GM10266 (cell line): Measurements from ENCODE around the gene TAMALIN.

ENCODE experiments used
- DNase-seq: peaks from one replicate; pipeline ENCODE4 v3.0.0; 2012; ENCODE audit errors: extremely low spot score
- CTCF ChIP-seq: IDR thresholded peaks from 2 replicates; pipeline ENCODE4 v1.5.1; 2012; ENCODE audit warnings: mild to moderate bottlenecking, low read depth; ENCODE audit not compliant: control insufficient read depth, insufficient read depth; ENCODE audit errors: missing control alignments

Gene TAMALIN

DNA sequence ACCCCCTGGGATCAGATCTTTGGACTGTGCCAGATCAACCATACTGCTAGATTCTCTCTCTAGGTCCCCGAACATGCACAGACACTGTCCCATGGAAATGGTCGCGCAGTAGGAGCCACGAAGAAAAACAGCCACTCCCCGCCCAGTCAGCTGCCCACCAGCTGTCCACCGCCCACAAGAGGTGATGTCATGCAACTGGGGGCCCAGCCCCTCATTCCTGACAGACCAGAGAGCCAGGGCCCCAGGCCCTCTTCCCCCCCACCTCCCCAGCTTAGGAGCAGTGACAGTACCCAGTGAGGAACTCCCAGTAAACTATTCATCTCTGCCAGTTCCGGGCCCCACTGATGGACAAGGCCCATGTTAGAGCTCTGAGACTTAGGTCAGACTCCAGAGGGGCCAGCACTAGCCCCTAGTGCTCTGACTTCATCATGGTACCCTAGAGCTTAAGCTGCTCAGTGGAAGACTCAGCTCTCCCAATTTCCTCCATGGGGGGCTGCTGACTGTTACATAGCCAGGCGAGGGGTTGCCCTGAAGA is 3.7 kb upstream of the TAMALIN start:
- no peak for TF ChIP-seq CTCF
- DNase-seq: no peak

DNA sequence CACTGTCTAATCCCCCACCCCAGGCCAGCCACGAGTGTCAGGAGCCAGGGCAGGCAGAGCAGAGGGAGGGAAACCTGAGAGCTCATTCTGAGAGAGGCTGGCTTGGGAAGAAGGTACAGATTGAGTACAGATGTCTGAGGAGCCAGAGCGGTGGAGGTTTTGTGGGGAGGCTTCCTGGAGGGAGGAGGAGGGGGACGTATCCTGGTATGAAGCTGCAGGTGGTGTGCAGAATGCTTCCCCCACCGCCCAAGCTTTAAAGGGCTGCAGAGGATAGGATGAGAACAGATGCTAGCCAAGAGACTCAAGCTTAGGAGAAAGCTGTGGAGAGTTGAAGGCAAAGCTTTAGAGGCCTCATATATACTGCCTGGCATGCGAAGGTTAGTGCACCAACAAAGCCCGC is 3.2 kb upstream of the TAMALIN start:
- DNase-seq: no peak
- TF ChIP-seq CTCF: no peak

GRCh38 chr12:52004042-52004648 is 2.6 kb upstream of the TAMALIN start:
- DNase-seq: peak; percentile 43
- peak; percentile 55 for TF ChIP-seq CTCF

DNA sequence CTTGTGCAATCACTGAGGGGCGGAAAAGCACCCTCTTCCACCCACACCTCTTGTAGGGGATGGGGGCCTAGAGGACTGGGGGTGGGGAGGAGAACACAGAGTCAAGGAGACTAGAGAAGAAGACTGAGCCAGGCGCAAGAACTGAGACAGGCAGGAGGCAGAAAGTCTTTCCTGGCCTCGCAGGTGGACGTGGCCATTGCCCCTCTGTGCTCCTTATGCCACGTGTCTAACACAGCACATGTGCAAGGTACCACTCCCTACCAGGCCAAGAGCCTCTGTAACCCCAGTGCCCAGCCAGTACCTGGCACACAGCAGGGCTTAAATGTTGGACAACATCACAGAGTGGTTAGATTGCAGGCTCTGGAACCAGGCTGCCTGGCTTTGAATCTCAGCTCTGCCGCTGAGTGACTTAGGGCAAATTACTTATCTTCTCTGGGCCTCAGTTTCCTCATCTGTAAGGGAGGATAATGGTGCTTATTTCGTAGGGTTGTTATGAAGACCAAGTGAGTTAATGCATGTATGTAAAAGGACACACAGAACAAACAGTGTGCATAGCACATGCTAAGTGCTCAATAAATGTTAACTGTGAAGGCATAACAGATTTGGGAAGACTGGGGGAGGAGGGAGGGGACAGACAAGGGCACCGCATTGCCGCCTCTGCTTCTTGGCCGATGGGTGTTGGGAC is 1.4 kb upstream of the TAMALIN start:
- no peak for TF ChIP-seq CTCF
- no peak for DNase-seq

GRCh38 chr12:52005903-52006703 is 643 bp upstream of the TAMALIN start:
- TF ChIP-seq CTCF: peak; percentile 1
- DNase-seq: peak; percentile 86

GRCh38 chr12:52007158-52007921 is 594 bp downstream of the TAMALIN start:
- TF ChIP-seq CTCF: no peak
- peak; percentile 70 for DNase-seq
